Osteoblast (primary cell): ENCODE results near the gene GRID1. TPM values are rescaled to one million over a fixed set of nuclear protein-coding genes. Genes with fewer than 3 reads are reported as not detected.

ENCODE experiments used
- DNase-seq: peaks from one replicate; pipeline ENCODE4 v3.0.0; 2011; ENCODE audit warnings: low spot score, mixed read lengths; ENCODE audit not compliant: insufficient read length; ENCODE audit errors: missing footprints
- H2AFZ ChIP-seq: 2 replicates; pipeline ENCODE4 v1.6.0; 2011; ENCODE audit warnings: mild to moderate bottlenecking, low read length
- H3K27ac ChIP-seq: 2 replicates; pipeline ENCODE4 v1.5.1; 2011; ENCODE audit warnings: mild to moderate bottlenecking, low read depth, low read length, moderate library complexity
- H3K27me3 ChIP-seq: 2 replicates; pipeline ENCODE4 v1.6.0; 2012; ENCODE audit warnings: mild to moderate bottlenecking, control low read depth, inconsistent platforms, low read length, moderate library complexity; ENCODE audit not compliant: insufficient read depth
- H3K36me3 ChIP-seq: 2 replicates; pipeline ENCODE4 v1.5.1; 2011; ENCODE audit warnings: mild to moderate bottlenecking, low read length, control low read depth, moderate library complexity; ENCODE audit not compliant: insufficient read depth
- H3K4me1 ChIP-seq: 2 replicates; pipeline ENCODE4 v1.5.1; 2011; ENCODE audit warnings: mild to moderate bottlenecking, low read length, control low read depth, moderate library complexity; ENCODE audit not compliant: insufficient read depth
- H3K4me2 ChIP-seq: 2 replicates; pipeline ENCODE4 v1.6.0; 2011; ENCODE audit warnings: mild to moderate bottlenecking, low read length; ENCODE audit not compliant: insufficient read depth
- H3K4me3 ChIP-seq: fragments of 200-600 bp; sonication (generic); 3 replicates; pipeline ENCODE4 v1.5.1; 2012; ENCODE audit warnings: mild to moderate bottlenecking, low read length, inconsistent platforms; ENCODE audit not compliant: insufficient read depth
- H3K79me2 ChIP-seq: 2 replicates; pipeline ENCODE4 v1.6.0; 2012; ENCODE audit warnings: mild to moderate bottlenecking, low read length, control low read depth, inconsistent platforms; ENCODE audit not compliant: insufficient read depth
- H3K9me3 ChIP-seq: 2 replicates; pipeline ENCODE4 v1.5.1; 2011; ENCODE audit warnings: low read depth, low read length, control low read depth
- H4K20me1 ChIP-seq: 2 replicates; pipeline ENCODE4 v1.6.0; 2012; ENCODE audit warnings: mild to moderate bottlenecking, low read length, control low read depth; ENCODE audit not compliant: insufficient read depth
- total RNA-seq: library from RNA; depleted of rRNA; stranded (reverse); fragments of >200 nt; gene quantifications from 2 replicates; pipeline ENCODE4 v1.2.3, GENCODE V29; 2012
- TF ChIP-seq, protein P1 (sequence below): IDR thresholded peaks from 2 replicates; pipeline ENCODE4 v1.5.1; 2011; ENCODE audit warnings: mild to moderate bottlenecking, low read depth, low read length, moderate library complexity; ENCODE audit errors: extremely low read depth

Gene GRID1
- total RNA-seq, 1 donor = not detected

DNA sequence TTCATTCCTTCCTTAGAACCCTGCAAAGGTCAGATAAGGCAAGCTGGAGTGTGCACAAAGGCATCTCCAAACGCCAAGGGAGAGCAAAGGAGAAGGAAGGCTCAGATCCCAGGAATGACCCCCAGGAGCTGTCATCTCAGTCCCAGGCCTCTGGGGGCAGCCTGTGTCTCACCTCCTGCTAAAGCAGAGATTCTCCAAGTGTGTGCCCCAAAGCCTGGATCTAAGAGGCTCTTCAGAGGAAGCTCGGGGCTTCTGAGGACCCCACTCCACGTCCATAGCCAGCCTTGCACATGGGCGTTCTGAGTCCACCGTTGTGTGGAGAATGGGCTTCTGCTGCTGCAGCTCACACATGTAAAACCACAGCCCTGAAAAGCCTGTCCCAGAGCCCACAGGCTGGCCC lies 5.1 kb upstream of the GRID1 start:
- Histone ChIP-seq H3K27me3 (peaks cover 46% of the 10 kb centered on the region), H3K27ac (no peak overlapping the region), H3K4me1 (no peaks in the 10 kb centered on the region), H3K36me3 (no peaks in the 10 kb centered on the region), H4K20me1 (no peaks in the 10 kb centered on the region), H3K4me2 (no peak overlapping the region), H3K4me3 (no peak overlapping the region), H3K9me3 (no peaks in the 10 kb centered on the region), H3K79me2 (no peaks in the 10 kb centered on the region), H2AFZ (no peak overlapping the region)
- peak; percentile 72 for DNase-seq
- TF ChIP-seq, protein P1, sequence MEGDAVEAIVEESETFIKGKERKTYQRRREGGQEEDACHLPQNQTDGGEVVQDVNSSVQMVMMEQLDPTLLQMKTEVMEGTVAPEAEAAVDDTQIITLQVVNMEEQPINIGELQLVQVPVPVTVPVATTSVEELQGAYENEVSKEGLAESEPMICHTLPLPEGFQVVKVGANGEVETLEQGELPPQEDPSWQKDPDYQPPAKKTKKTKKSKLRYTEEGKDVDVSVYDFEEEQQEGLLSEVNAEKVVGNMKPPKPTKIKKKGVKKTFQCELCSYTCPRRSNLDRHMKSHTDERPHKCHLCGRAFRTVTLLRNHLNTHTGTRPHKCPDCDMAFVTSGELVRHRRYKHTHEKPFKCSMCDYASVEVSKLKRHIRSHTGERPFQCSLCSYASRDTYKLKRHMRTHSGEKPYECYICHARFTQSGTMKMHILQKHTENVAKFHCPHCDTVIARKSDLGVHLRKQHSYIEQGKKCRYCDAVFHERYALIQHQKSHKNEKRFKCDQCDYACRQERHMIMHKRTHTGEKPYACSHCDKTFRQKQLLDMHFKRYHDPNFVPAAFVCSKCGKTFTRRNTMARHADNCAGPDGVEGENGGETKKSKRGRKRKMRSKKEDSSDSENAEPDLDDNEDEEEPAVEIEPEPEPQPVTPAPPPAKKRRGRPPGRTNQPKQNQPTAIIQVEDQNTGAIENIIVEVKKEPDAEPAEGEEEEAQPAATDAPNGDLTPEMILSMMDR = no peak

DNA sequence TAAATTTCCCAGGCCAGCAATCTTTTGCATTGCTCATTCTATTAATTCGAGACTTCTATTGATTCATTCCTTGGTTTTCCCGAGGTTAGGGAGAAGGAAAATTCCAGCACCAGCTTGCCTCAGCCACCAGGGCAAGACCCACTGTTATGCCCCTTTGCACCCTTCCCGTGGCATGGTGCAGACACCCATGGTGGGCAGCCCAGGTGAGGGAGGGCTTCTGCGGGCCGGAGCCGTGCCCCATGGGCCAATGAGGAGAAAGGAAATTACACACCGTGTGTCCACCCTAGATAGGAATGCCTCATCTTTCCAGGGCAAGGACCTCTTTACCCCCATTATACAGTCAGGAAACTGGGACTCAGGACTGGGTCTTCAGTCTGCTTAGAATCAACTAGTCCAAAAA lies 4.5 kb upstream of the GRID1 start:
- H3K36me3 ChIP-seq = no peaks in the 10 kb centered on the region
- no peak for DNase-seq
- no peak overlapping the region for H3K4me3 ChIP-seq
- no peak overlapping the region for H2AFZ ChIP-seq
- H3K4me2 ChIP-seq = no peak overlapping the region
- H3K79me2 ChIP-seq = no peaks in the 10 kb centered on the region
- H3K27me3 ChIP-seq = peaks cover 42% of the 10 kb centered on the region
- no peaks in the 10 kb centered on the region for H3K4me1 ChIP-seq
- TF ChIP-seq, protein P1 = no peak
- no peak overlapping the region for H3K27ac ChIP-seq
- H4K20me1 ChIP-seq = no peaks in the 10 kb centered on the region
- H3K9me3 ChIP-seq = no peaks in the 10 kb centered on the region

DNA sequence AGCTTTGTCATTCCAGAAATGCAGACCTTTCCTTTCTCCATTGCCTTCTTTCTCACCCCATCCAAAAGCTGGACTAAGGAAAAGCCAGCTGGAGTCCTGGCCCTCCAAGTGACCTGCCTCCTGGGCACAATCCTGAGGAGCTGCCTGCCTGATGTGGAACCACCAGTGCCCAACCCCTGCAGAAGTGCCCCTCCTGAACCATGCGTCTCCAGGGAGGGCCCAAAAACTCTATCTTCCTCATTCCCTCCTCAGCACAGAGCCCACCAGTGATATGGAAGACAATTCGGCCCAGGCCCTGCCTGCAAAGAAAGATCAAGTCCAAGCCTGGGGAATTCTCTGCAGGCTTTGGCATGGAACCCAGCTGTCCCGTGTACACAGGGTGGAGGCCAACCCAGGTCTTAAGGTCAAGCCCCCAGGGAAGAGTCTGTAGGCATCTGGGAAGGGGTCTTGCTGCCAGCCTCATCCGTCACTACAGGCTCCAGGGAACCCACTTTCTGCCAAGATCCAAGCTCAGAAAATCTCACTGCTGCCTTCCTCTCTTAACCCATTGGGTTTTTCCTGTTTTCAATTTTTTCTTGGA lies 3.5 kb upstream of the GRID1 start:
- H2AFZ ChIP-seq = no peak overlapping the region
- H3K4me2 ChIP-seq = no peak overlapping the region
- no peaks in the 10 kb centered on the region for H3K79me2 ChIP-seq
- H3K4me1 ChIP-seq = no peaks in the 10 kb centered on the region
- no peaks in the 10 kb centered on the region for H3K36me3 ChIP-seq
- H3K9me3 ChIP-seq = no peaks in the 10 kb centered on the region
- H3K4me3 ChIP-seq = no peak overlapping the region
- peaks cover 50% of the 10 kb centered on the region for H3K27me3 ChIP-seq
- peak; percentile 83 for DNase-seq
- H3K27ac ChIP-seq = no peak overlapping the region
- no peaks in the 10 kb centered on the region for H4K20me1 ChIP-seq
- TF ChIP-seq, protein P1 = no peak

DNA sequence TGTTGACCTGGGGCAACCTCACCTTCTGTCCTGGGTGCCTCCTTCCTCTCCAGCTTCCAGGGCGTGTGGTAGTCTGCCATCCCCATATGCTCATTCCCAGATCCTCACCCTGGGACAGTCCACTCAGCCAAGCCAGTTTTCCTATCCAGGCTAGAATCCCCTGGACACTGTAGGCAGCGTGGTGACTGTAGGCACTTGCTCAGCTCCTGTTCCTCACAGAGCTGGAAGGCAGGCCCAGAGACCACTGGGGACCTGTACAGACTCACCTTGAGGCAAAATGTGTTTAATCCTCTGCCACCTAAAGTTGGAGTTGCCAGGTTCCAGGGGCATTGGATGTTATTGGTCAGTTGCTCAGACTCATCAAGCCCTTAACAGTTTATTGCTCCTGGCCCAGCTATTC lies 2.4 kb upstream of the GRID1 start:
- Histone ChIP-seq H3K27me3 (peaks cover 61% of the 10 kb centered on the region), H2AFZ (no peak overlapping the region), H3K79me2 (no peaks in the 10 kb centered on the region), H3K4me1 (no peaks in the 10 kb centered on the region), H3K4me3 (no peak overlapping the region), H3K27ac (no peak overlapping the region), H3K36me3 (no peaks in the 10 kb centered on the region), H3K9me3 (no peaks in the 10 kb centered on the region), H4K20me1 (no peaks in the 10 kb centered on the region), H3K4me2 (no peak overlapping the region)
- DNase-seq = no peak
- TF ChIP-seq, protein P1 = no peak
